IPS DF 6.9 (cell line): ENCODE data around the gene PEPD.
"Not testable (repeated sequence)": the region's sequence is repeated elsewhere in the genome, so short reads cannot be mapped to it uniquely, and the experiment has no call there.

Experiments used
- DNase-seq: peaks from one replicate; pipeline ENCODE4 v3.0.0-alpha.2; 2013; ENCODE audit warnings: low read depth, low spot score
- H3K27ac ChIP-seq: one replicate; pipeline ENCODE4 v1.5.1; 2013; ENCODE audit warnings: low read length, control low read depth
- H3K27me3 ChIP-seq: 2 replicates; pipeline ENCODE4 v1.6.1; 2013; ENCODE audit warnings: mild to moderate bottlenecking, low read length; ENCODE audit not compliant: control insufficient read depth, insufficient read depth
- H3K36me3 ChIP-seq: 2 replicates; pipeline ENCODE4 v1.6.1; 2013; ENCODE audit warnings: low read length; ENCODE audit not compliant: control insufficient read depth, insufficient read depth
- H3K4me1 ChIP-seq: 2 replicates; pipeline ENCODE4 v1.6.1; 2013; ENCODE audit warnings: low read length; ENCODE audit not compliant: control insufficient read depth, insufficient read depth
- H3K4me3 ChIP-seq: 2 replicates; pipeline ENCODE4 v1.5.1; 2013; ENCODE audit warnings: mild to moderate bottlenecking, low read length
- H3K9me3 ChIP-seq: 2 replicates; pipeline ENCODE4 v1.6.1; 2013; ENCODE audit warnings: low read length, inconsistent platforms; ENCODE audit not compliant: control insufficient read depth, insufficient read depth
- WGBS: extraction: QIAGEN DNeasy Blood & Tissue Kit; methylation state at CpG from one replicate; pipeline ENCODE4 v1.1.7; 2013; ENCODE audit warnings: mixed read lengths, missing lambda C conversion rate; ENCODE audit not compliant: insufficient read length, insufficient coverage; 5-methylcytosine and 5-hydroxymethylcytosine counted together

The PEPD gene

DNA sequence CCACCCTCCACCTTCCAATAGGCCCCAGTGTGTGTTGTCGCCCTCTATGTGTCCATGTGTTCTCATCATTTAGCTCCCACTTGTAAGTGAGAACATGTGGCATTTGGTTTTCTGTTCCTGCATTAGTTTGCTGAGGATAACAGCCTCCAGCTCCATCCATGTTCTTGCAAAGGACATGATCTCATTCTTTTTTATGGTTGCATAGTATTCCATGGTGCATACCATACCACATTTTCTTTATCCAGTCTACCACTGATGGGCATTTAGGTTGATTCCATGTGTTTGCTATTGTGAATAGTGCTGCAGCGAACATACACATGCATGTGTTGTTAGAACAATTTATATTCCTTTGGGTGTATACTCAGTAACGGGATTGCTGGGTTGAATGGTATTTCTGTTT is 42.0 kb downstream of the PEPD start:
- not testable (repeated sequence) for H3K4me1 ChIP-seq, H3K27me3 ChIP-seq, H3K4me3 ChIP-seq, H3K9me3 ChIP-seq, H3K27ac ChIP-seq, H3K36me3 ChIP-seq, DNase-seq
- no CpG with 5 or more reads among the region's 3 CpGs for WGBS

DNA sequence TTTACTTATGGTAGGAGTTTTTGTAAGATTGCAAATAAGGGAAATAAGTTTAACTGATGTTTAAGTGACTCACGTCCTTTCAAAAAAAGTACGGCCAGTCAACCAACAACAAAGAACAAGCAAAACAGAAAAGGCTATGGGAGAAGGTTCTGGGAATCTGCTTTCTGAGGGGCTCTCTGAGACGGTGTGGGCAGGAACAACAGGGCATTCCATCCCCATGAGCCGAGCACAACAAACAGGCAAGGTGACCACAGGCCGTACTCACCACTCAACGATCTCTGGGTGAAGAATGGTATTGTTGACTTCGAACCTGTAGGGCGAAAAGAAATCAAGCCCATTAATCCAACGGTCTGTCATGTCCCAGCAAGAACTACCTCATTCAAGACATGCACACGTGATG is 43.8 kb downstream of the PEPD start:
- H3K9me3 ChIP-seq: no peaks in the 10 kb centered on the region
- H3K27ac ChIP-seq: no peak overlapping the region
- H3K27me3 ChIP-seq: no peaks in the 10 kb centered on the region
- no peak overlapping the region for H3K4me3 ChIP-seq
- H3K4me1 ChIP-seq: no peaks in the 10 kb centered on the region
- no peaks in the 10 kb centered on the region; the same call in 1 of the 2 replicates for H3K36me3 ChIP-seq
- WGBS: no CpG with 5 or more reads among the region's 10 CpGs
- no peak for DNase-seq

GRCh38 chr19:33476151-33476707 is 45.4 kb downstream of the PEPD start:
- Histone ChIP-seq H3K4me3 (no peak overlapping the region), H3K27me3 (no peaks in the 10 kb centered on the region)
- no CpG with 5 or more reads among the region's 11 CpGs for WGBS

GRCh38 chr19:33473653-33474305 is 47.8 kb downstream of the PEPD start:
- Histone ChIP-seq H3K9me3 (no peaks in the 10 kb centered on the region), H3K4me1 (no peaks in the 10 kb centered on the region), H3K36me3 (no peaks in the 10 kb centered on the region; the same call in 1 of the 2 replicates), H3K27ac (no peak overlapping the region), H3K27me3 (no peaks in the 10 kb centered on the region), H3K4me3 (no peak overlapping the region)
- no CpG with 5 or more reads among the region's 6 CpGs for WGBS
- no peak for DNase-seq

More at GRCh38 chr19:33476151-33476707, 45.4 kb downstream of the PEPD start:
- H3K9me3 ChIP-seq: no peaks in the 10 kb centered on the region
- DNase-seq: no peak
- no peaks in the 10 kb centered on the region for H3K4me1 ChIP-seq
- no peaks in the 10 kb centered on the region; the same call in 1 of the 2 replicates for H3K36me3 ChIP-seq
- H3K27ac ChIP-seq: no peak overlapping the region

DNA sequence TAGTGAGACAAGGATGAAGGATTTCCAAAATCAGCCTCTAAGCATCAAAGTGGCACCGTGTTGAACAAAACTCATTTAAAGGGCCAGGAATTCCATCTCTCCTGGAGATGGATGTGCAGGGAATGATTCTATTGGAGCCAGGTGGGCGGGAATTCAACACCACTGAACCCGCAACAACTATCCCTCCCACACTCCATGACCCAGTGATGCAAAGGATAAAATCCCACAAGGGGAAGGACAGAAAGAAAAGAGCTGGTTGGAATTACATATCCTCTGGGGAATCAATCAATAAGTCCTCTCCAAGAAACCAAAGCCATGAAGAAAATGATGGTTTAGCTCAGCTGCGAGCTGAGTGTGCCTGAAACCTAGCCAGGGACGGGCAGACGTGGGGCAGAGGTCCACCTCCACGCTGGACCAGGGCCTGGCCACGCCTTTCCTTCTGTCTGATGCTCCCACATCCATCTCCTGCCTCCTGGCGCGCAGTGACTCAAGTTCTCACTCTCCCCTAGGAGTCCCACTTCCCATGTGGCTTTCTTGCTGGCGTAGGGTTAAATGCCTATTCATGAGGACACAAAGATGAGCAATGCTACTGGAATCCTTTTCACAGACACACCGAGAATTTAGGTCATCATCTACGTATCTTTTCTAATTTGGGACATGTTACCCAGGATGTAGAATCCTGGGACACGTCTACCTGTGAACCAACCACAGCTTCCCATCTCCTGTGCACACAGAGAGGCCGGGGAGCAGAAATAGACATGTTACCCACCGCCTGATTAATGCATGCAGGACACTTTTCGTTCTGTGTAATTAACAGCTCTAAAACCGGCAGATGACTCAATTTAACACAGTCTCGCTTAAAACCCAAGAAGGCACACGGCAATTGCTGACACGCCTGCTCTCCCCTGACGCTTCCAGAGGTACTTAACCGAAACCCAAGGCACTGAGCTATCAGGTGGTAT is 48.6 kb downstream of the PEPD start:
- no peaks in the 10 kb centered on the region for H3K9me3 ChIP-seq
- DNase-seq: no peak

DNA sequence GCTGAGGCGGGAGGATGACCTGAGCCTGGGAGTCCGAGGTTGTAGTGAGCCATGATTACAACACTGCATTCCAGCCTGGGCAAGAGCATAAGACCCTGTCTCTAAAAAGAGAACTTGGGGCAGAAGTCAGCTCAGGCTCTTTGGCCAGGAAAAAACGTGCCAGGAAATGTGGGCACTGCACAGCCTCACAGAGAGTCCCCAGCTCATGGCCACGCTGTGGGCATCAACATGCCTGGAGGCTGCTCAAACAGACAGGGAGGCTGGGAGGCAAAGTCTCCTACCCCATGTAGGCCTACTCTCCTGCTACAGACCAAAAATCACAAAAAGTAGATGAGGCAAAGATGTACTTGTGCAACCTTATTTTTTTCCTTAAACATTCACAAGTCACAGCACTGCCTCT is 49.4 kb downstream of the PEPD start:
- Histone ChIP-seq H3K4me1 (no peaks in the 10 kb centered on the region), H3K27me3 (no peaks in the 10 kb centered on the region), H3K36me3 (no peaks in the 10 kb centered on the region), H3K9me3 (no peaks in the 10 kb centered on the region), H3K27ac (no peak overlapping the region), H3K4me3 (no peak overlapping the region)
- DNase-seq: no peak
- WGBS: no CpG with 5 or more reads among the region's 4 CpGs

More for the DNA sequence above, 48.6 kb downstream of the PEPD start:
- Histone ChIP-seq H3K4me1 (no peaks in the 10 kb centered on the region), H3K27me3 (no peaks in the 10 kb centered on the region), H3K36me3 (no peaks in the 10 kb centered on the region), H3K4me3 (no peak overlapping the region), H3K27ac (no peak overlapping the region)
- no CpG with 5 or more reads among the region's 23 CpGs for WGBS

GRCh38 chr19:33471111-33471996 is 50.2 kb downstream of the PEPD start:
- Histone ChIP-seq H3K27ac (no peak overlapping the region), H3K4me1 (no peaks in the 10 kb centered on the region), H3K4me3 (no peak overlapping the region), H3K27me3 (no peaks in the 10 kb centered on the region), H3K36me3 (no peaks in the 10 kb centered on the region), H3K9me3 (no peaks in the 10 kb centered on the region)
- DNase-seq: no peak
- no CpG with 5 or more reads among the region's 13 CpGs for WGBS

GRCh38 chr19:33470686-33471085 is 50.9 kb downstream of the PEPD start:
- H3K4me3 ChIP-seq: no peak overlapping the region
- no peaks in the 10 kb centered on the region for H3K4me1 ChIP-seq
- no CpG with 5 or more reads among the region's 5 CpGs for WGBS
- no peak for DNase-seq
- no peak overlapping the region for H3K27ac ChIP-seq
- H3K9me3 ChIP-seq: no peaks in the 10 kb centered on the region
- no peaks in the 10 kb centered on the region for H3K27me3 ChIP-seq
- H3K36me3 ChIP-seq: no peaks in the 10 kb centered on the region

DNA sequence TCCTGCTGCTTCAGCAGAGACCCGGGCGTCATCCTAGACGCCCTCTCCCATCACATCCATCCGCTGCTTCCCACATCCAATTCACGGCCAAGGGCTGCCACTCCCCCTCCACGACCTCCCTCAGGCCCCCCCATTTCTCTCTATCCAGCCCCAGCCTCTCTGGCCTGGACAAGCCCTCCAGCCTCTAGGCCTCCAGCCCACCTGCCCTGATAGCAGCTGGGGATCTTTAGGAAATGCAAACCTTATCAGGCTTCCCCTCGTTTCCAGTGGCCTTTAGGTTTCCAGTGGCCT is 51.6 kb downstream of the PEPD start:
- no peaks in the 10 kb centered on the region for H3K4me1 ChIP-seq
- WGBS: no CpG with 5 or more reads among the region's 7 CpGs
- no peak for DNase-seq

More for the DNA sequence above, 51.6 kb downstream of the PEPD start:
- Histone ChIP-seq H3K27me3 (no peaks in the 10 kb centered on the region), H3K4me3 (no peak overlapping the region), H3K9me3 (no peaks in the 10 kb centered on the region), H3K27ac (no peak overlapping the region), H3K36me3 (no peaks in the 10 kb centered on the region)
